Measurements from ENCODE around the gene CCDC88C. TPM values are rescaled to one million over a fixed set of nuclear protein-coding genes. Genes with fewer than 3 reads are reported as not detected.

Gene CCDC88C
- total RNA-seq, 2 donors from 2014 or later = 4.0 to 4.4 TPM

DNA sequence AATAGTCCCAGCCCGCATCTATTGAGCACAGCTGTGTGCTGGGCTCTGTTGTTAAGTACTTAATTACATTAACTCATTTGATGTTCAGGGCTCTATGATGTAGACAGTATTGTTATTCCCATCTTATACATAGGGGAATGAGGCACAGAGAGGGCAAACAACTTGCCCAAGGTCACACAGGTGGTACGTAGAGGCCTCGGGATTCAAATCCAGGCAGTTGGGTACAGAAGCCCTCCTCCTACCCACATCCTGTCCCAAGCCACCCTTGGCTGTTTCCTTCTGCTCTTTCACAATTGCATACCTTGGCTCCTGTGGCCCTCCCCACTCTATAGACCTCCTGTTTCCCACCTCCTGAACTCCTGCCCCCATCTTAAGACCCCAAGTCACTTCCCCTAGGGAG is 163.2 kb downstream of the CCDC88C start:
- H3K4me3 ChIP-seq = no peak overlapping the region
- H3K27me3 ChIP-seq = no peaks in the 10 kb centered on the region
- H3K4me1 ChIP-seq = peaks cover 0 to 37% of the 10 kb centered on the region in 2 donors
- DNase-seq (ENCODE audit: low spot score) = no peak
- TF ChIP-seq, protein P1, sequence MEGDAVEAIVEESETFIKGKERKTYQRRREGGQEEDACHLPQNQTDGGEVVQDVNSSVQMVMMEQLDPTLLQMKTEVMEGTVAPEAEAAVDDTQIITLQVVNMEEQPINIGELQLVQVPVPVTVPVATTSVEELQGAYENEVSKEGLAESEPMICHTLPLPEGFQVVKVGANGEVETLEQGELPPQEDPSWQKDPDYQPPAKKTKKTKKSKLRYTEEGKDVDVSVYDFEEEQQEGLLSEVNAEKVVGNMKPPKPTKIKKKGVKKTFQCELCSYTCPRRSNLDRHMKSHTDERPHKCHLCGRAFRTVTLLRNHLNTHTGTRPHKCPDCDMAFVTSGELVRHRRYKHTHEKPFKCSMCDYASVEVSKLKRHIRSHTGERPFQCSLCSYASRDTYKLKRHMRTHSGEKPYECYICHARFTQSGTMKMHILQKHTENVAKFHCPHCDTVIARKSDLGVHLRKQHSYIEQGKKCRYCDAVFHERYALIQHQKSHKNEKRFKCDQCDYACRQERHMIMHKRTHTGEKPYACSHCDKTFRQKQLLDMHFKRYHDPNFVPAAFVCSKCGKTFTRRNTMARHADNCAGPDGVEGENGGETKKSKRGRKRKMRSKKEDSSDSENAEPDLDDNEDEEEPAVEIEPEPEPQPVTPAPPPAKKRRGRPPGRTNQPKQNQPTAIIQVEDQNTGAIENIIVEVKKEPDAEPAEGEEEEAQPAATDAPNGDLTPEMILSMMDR (IDR thresholded peaks at IDR 0.05) = no peak
- no peaks in the 10 kb centered on the region for H3K36me3 ChIP-seq
- no peaks in the 10 kb centered on the region for H3K9me3 ChIP-seq
- H3K27ac ChIP-seq = no peak overlapping the region

DNA sequence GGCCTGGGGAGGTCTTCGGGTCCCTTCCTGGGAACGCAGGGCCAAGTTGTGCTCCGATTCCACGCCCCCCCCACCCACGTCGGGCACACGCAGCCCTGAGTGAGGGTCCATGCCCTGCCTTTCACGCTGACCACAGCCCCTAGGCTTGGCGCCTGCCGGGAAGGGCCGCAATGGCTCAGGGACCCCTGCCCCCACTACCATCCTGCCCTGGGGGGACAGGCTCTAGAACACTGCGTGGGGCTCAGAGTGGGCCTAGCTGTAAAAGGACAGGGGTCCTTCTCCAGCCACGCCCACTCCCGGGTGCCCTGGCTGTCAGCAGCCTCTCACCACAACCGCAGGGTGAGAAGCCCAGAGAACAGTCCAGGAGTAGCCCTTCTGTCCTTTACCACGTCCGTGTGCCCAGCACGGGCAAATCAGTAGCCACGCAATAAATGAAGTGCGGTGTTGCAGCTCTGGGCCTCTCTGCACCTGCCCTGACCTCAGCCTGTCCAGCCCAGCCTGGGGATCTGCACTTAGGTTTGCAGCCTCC is 163.8 kb downstream of the CCDC88C start:
- Histone ChIP-seq H3K27ac (peak overlapping the region; percentile 62 to 72), H3K36me3 (no peaks in the 10 kb centered on the region), H3K4me1 (peaks cover 0 to 37% of the 10 kb centered on the region in 2 donors), H3K4me3 (peak overlapping the region; percentile 65), H3K9me3 (no peaks in the 10 kb centered on the region), H3K27me3 (no peaks in the 10 kb centered on the region)
- DNase-seq (ENCODE audit: low spot score) = no peak
- TF ChIP-seq, protein P1 (IDR thresholded peaks at IDR 0.05) = no peak

DNA sequence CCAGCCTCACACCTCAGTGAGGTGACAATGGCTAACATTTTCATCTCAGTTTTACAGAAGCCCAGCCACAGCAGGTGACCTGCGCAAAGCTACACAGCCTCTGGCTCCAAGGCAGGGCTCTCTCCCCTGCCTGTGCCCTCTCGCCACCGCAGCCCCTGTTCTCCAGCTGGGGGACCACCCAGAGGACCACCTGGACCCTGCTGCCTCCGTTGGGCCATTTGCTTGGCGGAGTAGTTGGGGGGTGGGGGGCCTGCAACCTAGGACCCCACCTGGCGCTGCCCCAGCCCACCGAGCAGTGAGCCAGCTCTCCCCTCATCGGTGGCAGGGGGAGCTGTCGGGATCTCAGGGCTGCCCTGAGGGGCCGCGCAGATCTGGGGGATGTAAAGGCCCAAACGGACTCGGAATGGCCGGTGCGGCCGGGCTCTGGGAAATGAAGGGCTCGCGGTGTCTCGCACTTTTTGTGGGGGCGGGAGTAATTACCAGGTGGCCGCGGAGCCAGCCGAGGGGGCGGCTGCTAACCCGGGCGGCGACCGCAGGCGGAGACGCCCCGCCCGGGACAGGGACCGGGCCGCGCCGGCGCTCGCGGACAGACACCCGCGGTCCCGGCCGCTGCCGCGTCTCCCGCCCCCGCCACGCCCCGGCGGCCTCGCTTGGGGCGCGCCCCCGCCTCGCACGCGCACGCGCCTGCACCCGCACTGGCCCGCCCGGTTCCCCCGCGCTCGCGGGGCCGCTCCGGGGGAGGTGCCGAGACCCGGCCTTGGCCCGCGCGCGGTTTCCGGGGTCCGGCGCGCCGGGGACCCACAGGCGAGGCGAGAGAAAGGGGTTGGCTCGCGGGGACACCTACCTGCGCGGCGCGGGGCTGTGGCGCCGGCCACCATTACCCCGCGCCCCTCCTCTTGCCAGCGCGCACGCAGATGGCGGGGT is 164.5 kb downstream of the CCDC88C start:
- peak overlapping the region; percentile 65 for H3K4me3 ChIP-seq
- peaks cover 0 to 37% of the 10 kb centered on the region in 2 donors for H3K4me1 ChIP-seq
- H3K27me3 ChIP-seq = no peaks in the 10 kb centered on the region
- H3K27ac ChIP-seq = peak overlapping the region; percentile 62 to 72
- TF ChIP-seq, protein P1 (IDR thresholded peaks at IDR 0.05) = no peak
- H3K9me3 ChIP-seq = no peaks in the 10 kb centered on the region
- no peaks in the 10 kb centered on the region for H3K36me3 ChIP-seq
- DNase-seq (ENCODE audit: low spot score) = no peak

DNA sequence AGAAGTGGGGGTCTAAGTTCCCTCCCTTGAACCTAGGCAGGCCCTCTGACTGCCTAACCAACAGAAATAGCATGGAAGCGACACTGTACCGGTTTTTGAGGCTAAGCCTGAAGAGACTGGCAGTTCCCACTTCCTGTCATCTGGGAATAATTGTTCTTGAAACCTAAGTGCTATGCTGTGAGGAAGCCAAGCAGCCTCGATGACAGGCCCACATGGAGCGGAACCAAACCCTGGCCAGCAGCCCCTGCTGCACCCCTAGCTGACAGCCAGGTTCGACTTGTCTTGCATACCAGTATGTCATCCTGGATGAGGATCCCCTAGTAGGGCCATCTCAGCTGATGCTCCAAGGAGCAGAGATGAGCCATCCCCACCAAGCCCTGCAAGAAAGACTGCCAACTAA is 166.7 kb downstream of the CCDC88C start:
- no peak overlapping the region for H3K4me3 ChIP-seq
- peaks cover 0 to 23% of the 10 kb centered on the region in 2 donors for H3K4me1 ChIP-seq
- DNase-seq (ENCODE audit: low spot score) = no peak
- H3K36me3 ChIP-seq = no peaks in the 10 kb centered on the region
- no peak overlapping the region for H3K27ac ChIP-seq
- H3K27me3 ChIP-seq = no peaks in the 10 kb centered on the region
- H3K9me3 ChIP-seq = no peaks in the 10 kb centered on the region
- TF ChIP-seq, protein P1 (IDR thresholded peaks at IDR 0.05) = no peak

GRCh38 chr14:91249841-91250616 is 167.6 kb downstream of the CCDC88C start:
- H3K4me1 ChIP-seq = peaks cover 0 to 27% of the 10 kb centered on the region in 2 donors
- H3K9me3 ChIP-seq = no peaks in the 10 kb centered on the region
- H3K4me3 ChIP-seq = no peak overlapping the region
- no peak for DNase-seq (ENCODE audit: low spot score)
- H3K27me3 ChIP-seq = no peaks in the 10 kb centered on the region
- TF ChIP-seq, protein P1 (IDR thresholded peaks at IDR 0.05) = no peak
- no peak overlapping the region for H3K27ac ChIP-seq
- no peaks in the 10 kb centered on the region for H3K36me3 ChIP-seq

Data from right atrium auricular region (tissue), 2 donors.